Hypothalamus (tissue), 51 donors: ENCODE measurements around the gene NELL1.

Source experiments
- DNase-seq, 51 donors: peaks; one replicate each; lab custom pipeline; 2025; lab: John Stamatoyannopoulos, UW

Gene NELL1

DNA sequence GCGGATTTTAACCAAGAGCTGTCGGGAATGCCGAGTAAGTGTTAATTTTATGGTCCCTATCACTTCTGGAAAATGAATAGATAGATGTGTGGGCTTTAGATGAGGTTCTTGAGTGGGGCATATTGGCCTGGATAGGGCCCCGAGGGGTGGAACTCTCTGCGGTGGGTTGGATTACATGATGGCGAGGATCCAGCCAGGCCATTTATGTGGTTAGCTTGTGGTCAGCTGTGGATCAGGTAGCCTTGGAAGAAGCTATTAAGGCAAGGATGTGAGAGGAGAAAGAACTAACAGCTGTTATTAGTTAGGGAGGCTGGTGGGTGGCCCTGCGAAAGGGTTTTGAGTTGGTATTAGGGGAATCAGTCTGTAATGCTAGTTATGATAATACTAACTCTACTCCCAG is 268.4 kb downstream of the NELL1 start:
- no peak for DNase-seq

DNA sequence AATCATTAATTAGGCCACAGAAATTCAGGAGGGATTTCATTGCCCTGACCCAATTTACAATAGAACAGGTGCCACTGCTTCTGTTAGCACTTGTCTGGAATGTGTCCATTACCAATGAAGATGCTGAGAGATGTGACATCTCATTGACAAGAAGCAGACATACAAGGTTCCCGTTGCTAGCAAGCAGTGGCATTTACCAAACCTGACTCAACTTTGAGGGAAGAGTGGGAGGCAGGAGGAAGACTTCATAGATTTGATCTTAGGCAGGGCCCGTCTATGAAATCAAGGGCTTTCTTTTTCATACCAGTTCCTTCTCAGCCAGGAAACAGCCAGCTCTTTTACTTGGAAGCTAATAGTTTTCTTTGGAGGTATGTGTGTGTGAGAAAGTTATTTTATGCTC is 280.2 kb downstream of the NELL1 start:
- DNase-seq, result no peak

GRCh38 chr11:20962581-20962980 is 293.2 kb downstream of the NELL1 start:
- no peak for DNase-seq

DNA sequence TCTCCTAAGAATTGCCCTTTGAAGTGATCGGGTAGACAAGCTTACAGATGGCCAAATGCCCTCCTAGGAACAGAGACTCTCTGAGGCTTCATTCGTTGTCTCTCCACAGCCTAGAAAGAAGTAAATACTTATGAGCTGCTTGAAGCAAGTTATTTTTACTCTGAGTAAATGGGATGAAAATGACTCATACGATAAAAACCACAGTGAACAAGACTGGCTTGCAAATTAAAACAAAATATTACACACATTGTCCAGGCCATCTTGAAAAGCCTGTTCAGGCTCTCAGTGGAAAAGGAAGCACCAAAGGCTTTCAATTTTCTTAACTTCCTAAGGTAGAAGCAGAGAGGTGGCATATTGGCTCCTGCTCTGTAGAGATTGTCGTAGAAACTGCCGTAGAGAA is 294.2 kb downstream of the NELL1 start:
- no peak for DNase-seq

DNA sequence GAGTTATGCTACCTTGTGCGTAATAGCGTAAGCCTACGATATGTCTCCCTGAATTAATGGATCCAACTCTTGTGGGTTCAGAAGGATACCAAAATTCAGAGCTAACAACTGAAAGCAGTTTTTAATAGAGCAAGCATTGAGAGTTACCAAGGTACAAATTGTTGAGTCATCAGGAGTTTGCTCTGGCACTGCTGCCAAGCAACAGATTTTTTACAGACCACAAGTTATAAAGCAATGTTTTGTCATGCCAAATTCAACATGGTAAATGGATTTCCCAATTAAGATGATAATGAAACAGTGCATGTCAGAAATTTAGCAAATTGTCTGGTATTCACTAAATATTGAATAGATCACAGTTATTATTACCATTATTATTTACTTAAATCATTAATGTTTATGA is 295.6 kb downstream of the NELL1 start:
- DNase-seq, result no peak

- no peak for DNase-seq
Measured at GRCh38 chr11:20966489-20966888, 297.1 kb downstream of the NELL1 start.

GRCh38 chr11:20973940-20974559 is 304.7 kb downstream of the NELL1 start:
- no peak for DNase-seq

DNA sequence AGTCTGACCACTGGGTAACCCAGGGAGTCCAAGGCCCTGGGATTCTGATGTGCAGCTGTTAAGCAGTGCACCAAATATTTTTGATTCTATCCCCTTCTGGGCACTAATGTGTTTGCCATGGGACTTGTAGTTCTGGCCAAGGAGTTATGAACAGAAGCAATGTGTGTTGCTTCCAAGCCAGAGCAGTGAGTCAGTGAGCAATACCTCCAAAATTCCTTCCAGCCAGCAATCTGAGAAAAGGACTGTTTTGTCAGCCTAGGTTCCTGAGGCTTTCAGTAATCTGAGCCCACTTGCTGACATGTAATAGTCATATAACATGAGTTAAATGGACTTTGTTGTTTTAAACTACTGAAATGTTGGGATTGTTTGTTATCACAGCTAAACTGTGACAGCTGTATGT is 311.4 kb downstream of the NELL1 start:
- DNase-seq, result no peak

GRCh38 chr11:20990447-20990846 is 321.1 kb downstream of the NELL1 start:
- no peak for DNase-seq

DNA sequence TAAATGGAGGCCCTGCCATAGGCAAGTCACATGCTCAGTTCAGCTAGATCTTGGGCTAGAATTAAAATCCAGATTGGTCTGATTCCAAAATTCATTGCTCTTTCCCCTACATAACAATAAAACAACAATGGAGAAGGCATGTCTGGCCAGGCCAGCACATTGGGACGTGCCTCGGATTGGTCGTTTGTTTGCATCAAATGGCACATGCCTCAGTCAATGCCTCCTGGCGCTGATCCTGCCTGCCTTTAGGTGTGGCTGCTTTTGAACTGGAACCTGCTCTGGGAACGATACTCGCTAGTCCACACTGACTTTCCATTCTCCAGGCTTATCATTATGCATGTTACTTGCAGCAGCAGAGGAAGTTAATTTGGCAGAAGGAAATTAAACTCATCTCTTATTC is 322.1 kb downstream of the NELL1 start:
- DNase-seq, result no peak

DNA sequence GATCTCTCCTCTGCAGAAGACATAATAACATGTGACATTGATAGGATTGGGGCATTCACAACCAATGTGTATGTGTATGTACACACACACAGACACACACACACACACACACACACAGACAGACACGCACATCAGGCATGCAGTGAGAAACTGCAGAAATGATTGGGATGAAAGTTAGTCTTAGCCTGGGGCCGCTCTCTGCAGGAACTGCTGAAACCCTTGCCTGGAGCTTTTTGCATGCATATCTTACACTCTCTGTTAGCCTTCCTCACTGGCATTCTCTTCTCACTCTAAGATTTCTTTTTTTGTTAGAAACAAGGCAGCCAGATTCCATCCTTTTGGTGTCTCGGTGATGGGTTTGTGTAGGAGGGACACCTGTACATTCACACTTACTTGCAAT is 337.9 kb downstream of the NELL1 start:
- DNase-seq, result peak in 1 of 51 donors; percentile 16

DNA sequence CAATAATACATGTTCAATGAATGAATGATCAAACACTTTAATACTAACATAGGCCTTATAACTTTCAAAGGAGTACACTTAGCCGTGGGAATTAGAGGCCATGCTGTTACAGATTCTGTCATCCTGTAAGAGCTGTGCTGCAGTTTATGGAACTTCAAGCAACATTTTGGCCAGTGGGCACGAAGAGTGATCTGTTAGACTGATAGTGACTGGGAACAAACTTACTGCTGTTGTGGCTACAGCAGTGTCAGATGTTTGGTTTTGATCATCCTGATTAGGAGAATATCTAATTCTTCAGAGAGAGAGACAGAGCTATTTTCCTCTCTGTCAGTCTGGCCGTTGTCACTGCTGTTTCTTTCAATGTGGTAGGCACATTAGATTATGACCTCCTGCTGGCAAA is 348.9 kb downstream of the NELL1 start:
- DNase-seq, result no peak

DNA sequence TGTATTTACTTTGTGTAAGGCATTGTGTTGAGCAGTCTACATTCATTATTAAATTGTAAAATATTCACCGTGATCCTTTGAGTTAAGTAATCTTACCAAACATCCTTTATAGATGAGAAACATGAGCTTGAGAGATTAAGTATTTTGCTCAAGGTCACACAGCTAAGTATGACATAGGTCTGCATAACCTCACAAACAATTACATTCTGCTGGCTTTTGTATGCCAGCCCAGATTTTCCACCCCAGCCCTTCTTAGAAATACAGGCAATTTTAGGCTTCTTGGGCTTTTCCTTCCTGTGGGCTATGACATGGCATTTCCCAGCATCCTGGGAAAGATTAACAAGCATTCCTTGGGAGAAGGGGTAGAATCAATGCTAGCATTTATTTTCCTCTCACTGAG is 357.3 kb downstream of the NELL1 start:
- no peak for DNase-seq

DNA sequence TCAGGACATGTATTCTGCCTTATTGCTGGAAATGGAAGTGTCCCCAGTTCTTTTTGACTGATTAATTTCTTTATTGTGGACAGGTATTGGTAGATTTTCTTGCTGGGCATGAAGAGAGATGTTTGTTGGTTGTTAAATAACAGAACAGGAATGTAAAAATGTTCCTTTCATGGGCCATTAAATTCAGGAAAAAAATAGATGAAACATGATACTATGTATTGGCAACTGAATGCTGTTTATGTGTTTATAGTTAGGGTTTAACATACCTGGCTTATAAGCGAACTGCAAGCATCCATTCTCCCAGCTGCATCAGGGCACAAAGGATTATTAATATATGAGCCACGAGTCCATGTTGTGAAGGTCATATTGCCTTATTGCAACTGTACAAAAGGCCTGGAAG is 368.5 kb downstream of the NELL1 start:
- no peak for DNase-seq

GRCh38 chr11:21038801-21039200 is 369.4 kb downstream of the NELL1 start:
- DNase-seq, result no peak

GRCh38 chr11:21040630-21041029 is 371.2 kb downstream of the NELL1 start:
- no peak for DNase-seq

DNA sequence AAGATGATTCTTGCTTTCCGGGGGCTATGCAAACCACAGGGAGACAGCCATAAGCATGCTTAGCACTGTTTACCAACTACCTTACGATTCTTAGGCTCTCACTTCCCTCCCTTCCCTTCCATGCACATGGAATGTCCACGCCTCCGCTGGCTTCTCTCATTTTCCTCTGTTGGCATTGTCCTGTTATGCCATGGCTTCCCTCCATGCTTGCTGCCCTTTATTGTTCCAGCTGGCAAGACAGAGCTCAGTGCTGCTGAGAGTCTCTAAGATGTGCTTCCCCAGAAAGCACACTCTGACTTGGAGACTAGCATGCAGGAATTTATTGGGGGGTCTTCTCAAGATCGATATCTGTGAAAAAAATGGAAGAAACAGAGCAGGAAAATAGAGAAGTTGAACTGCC is 379.2 kb downstream of the NELL1 start:
- no peak for DNase-seq

GRCh38 chr11:21053466-21053865 is 384.1 kb downstream of the NELL1 start:
- DNase-seq, result no peak

DNA sequence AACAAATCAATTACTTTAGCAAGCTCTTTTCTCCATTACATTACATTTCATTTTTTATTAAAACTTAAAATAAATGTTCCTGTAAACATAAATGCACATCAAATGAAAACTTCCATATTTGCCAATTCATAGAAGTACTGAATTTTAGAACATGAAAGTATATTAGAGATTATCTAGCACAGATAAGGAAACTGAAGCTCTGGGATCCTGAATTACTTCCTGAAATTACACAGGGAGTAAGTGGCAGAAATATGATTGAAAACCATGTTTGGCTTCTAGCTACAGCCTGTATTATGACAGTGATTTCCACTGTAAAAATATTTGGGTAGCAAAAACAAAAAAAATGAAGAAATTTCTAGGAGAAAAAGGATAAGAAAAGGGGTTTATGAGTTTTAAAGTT is 387.3 kb downstream of the NELL1 start:
- no peak for DNase-seq

GRCh38 chr11:21059879-21060278 is 390.5 kb downstream of the NELL1 start:
- DNase-seq, result no peak

- peak in 1 of 51 donors; percentile 3 for DNase-seq
Measured at GRCh38 chr11:21066030-21066429, 396.6 kb downstream of the NELL1 start.

DNA sequence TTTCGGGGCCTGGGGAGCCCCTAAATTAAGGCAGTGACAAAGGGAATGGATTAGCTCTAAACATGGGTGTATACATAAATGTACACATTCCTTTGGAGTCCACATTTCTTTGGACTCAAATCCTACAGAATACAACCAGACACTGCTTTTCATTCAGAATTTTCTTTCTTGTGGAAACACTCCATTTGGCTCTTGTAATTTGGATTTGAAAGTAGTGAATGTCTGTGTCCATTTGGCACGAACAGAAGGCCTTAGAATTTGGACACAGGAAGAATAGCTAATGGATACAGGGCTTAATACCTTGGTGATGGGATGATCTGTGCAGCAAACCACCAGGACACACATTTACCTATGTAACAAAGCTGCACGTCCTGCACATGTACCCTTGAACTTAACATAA is 399.5 kb downstream of the NELL1 start:
- DNase-seq, result no peak

DNA sequence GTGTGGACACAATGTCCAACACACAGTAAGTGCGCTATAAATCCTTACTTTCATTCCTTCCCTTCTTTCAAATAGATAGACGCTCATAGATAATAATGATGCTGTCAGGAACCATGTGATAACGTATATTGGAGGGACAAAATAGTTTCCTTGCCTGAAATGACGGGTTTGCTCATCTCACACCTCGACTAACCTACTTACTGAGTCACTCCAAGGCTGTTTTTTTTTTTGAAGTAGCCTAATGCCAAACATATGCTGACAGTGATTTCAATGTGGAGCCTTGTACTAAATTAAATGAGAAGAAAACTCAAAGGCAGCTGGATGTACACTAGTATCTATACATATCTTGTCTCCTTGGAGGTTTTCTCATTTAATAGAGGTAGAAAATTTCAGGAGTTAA is 400.5 kb downstream of the NELL1 start:
- no peak for DNase-seq
